Activated naive CD8-positive, alpha-beta T cell treated with anti-CD3 and anti-CD28 coated beads for 36 hours (primary cell): ENCODE results near the gene MARK3. TPM values are rescaled to one million over a fixed set of nuclear protein-coding genes. Genes with fewer than 3 reads are reported as not detected.
A peak's percentile ranks its signal among the peaks of the same experiment; 100 is the strongest.
"Not testable (repeated sequence)": the region's sequence is repeated elsewhere in the genome, so short reads cannot be mapped to it uniquely, and the experiment has no call there.

Experiments
- DNase-seq: peaks from one replicate; pipeline ENCODE4 v3.0.0; 2021
- H3K27ac Mint-ChIP-seq: one replicate; pipeline ENCODE4 v1.8.0; 2022; ENCODE audit warnings: mild to moderate bottlenecking, moderate library complexity, mixed read lengths
- H3K27me3 Mint-ChIP-seq: one replicate; pipeline ENCODE4 v1.8.0; 2022; ENCODE audit warnings: mild to moderate bottlenecking, mixed read lengths
- H3K36me3 Mint-ChIP-seq: one replicate; pipeline ENCODE4 v1.8.0; 2021; ENCODE audit warnings: mild to moderate bottlenecking, mixed read lengths
- H3K4me1 Mint-ChIP-seq: one replicate; pipeline ENCODE4 v1.8.0; 2021; ENCODE audit warnings: mixed read lengths
- H3K4me3 Mint-ChIP-seq: one replicate; pipeline ENCODE4 v1.8.0; 2022; ENCODE audit warnings: mild to moderate bottlenecking, moderate library complexity, mixed read lengths
- H3K9me3 Mint-ChIP-seq: one replicate; pipeline ENCODE4 v1.8.0; 2022; ENCODE audit warnings: mixed read lengths
- total RNA-seq, 2 experiments: library from RNA; stranded (reverse); gene quantifications; one replicate each; pipeline ENCODE4 v1.2.3, GENCODE V29; 2021

The MARK3 gene
- total RNA-seq, 2 experiments from 2014 or later = 71.0 to 74.3 TPM

GRCh38 chr14:103522649-103523574 lies 137.7 kb downstream of the MARK3 start, which contains the start of gene CKB:
Gene CKB (minus strand): TSS chr14:103522830. CDS start chr14:103522493, 337 bp downstream.
- DNase-seq = no peak
- H3K27ac Mint-ChIP-seq = no peak within 1 kb of the TSS

GRCh38 chr14:103523575-103523954 lies 138.3 kb downstream of the MARK3 start:
- peaks cover 13% of the 10 kb centered on the region for H3K27me3 Mint-ChIP-seq
- no peak overlapping the region for H3K4me3 Mint-ChIP-seq
- no peaks in the 10 kb centered on the region for H3K9me3 Mint-ChIP-seq
- H3K36me3 Mint-ChIP-seq = no peaks in the 10 kb centered on the region
- H3K4me1 Mint-ChIP-seq = peaks cover 24% of the 10 kb centered on the region
- no peak overlapping the region for H3K27ac Mint-ChIP-seq
- no peak for DNase-seq

More at GRCh38 chr14:103522649-103523574, 137.7 kb downstream of the MARK3 start, which contains the start of gene CKB:
- H3K27me3 Mint-ChIP-seq = peaks cover 13% of the 10 kb centered on the region
- H3K4me1 Mint-ChIP-seq = peaks cover 21% of the 10 kb centered on the region
- peak within 1 kb of the TSS; percentile 34 for H3K4me3 Mint-ChIP-seq
- H3K9me3 Mint-ChIP-seq = no peaks in the 10 kb centered on the region
- no peaks in the 10 kb centered on the region for H3K36me3 Mint-ChIP-seq

GRCh38 chr14:103524002-103524935 lies 139.1 kb downstream of the MARK3 start:
- peaks cover 13% of the 10 kb centered on the region for H3K27me3 Mint-ChIP-seq
- no peaks in the 10 kb centered on the region for H3K9me3 Mint-ChIP-seq
- DNase-seq = no peak
- no peak overlapping the region for H3K27ac Mint-ChIP-seq
- no peaks in the 10 kb centered on the region for H3K36me3 Mint-ChIP-seq
- peaks cover 20% of the 10 kb centered on the region for H3K4me1 Mint-ChIP-seq
- H3K4me3 Mint-ChIP-seq = no peak overlapping the region

GRCh38 chr14:103525430-103526246 lies 140.4 kb downstream of the MARK3 start:
- H3K27me3 Mint-ChIP-seq = peaks cover 13% of the 10 kb centered on the region
- not testable (repeated sequence) for H3K4me3 Mint-ChIP-seq, H3K36me3 Mint-ChIP-seq, H3K9me3 Mint-ChIP-seq, H3K27ac Mint-ChIP-seq, DNase-seq
- H3K4me1 Mint-ChIP-seq = peaks cover 22% of the 10 kb centered on the region

- H3K27me3 Mint-ChIP-seq = peaks cover 13% of the 10 kb centered on the region
- H3K27ac Mint-ChIP-seq = no peak overlapping the region
- no peak for DNase-seq
- peaks cover 29% of the 10 kb centered on the region for H3K4me1 Mint-ChIP-seq
- H3K36me3 Mint-ChIP-seq = peaks cover 9% of the 10 kb centered on the region
- no peaks in the 10 kb centered on the region for H3K9me3 Mint-ChIP-seq
- no peak overlapping the region for H3K4me3 Mint-ChIP-seq
Observed at GRCh38 chr14:103526247-103526913, 141.2 kb downstream of the MARK3 start.

- Mint-ChIP-seq H3K36me3 (peaks cover 12% of the 10 kb centered on the region), H3K27ac (no peak overlapping the region), H3K9me3 (no peaks in the 10 kb centered on the region), H3K4me3 (no peak overlapping the region), H3K27me3 (peaks cover 13% of the 10 kb centered on the region), H3K4me1 (peaks cover 29% of the 10 kb centered on the region)
- no peak for DNase-seq
Observed at GRCh38 chr14:103526914-103527248, 141.7 kb downstream of the MARK3 start.

- Mint-ChIP-seq H3K36me3 (peaks cover 12% of the 10 kb centered on the region), H3K27me3 (peaks cover 13% of the 10 kb centered on the region), H3K9me3 (no peaks in the 10 kb centered on the region), H3K4me3 (peak overlapping the region; percentile 66), H3K27ac (peak overlapping the region; percentile 73), H3K4me1 (peaks cover 29% of the 10 kb centered on the region)
- DNase-seq = peak; percentile 52
Observed at GRCh38 chr14:103527408-103528145, 142.4 kb downstream of the MARK3 start.

GRCh38 chr14:103528146-103528586 lies 143.0 kb downstream of the MARK3 start:
- H3K27ac Mint-ChIP-seq = peak overlapping the region; percentile 95
- peak overlapping the region; percentile 98 for H3K4me3 Mint-ChIP-seq
- no peak for DNase-seq
- H3K9me3 Mint-ChIP-seq = no peaks in the 10 kb centered on the region
- peaks cover 12% of the 10 kb centered on the region for H3K27me3 Mint-ChIP-seq
- peaks cover 29% of the 10 kb centered on the region for H3K4me1 Mint-ChIP-seq
- H3K36me3 Mint-ChIP-seq = peaks cover 12% of the 10 kb centered on the region

- Mint-ChIP-seq H3K36me3 (peaks cover 12% of the 10 kb centered on the region), H3K4me3 (peak within 1 kb of the TSS; percentile 98), H3K27ac (peak within 1 kb of the TSS; percentile 96)
Observed at GRCh38 chr14:103528587-103529382, 143.6 kb downstream of the MARK3 start, which contains the start of gene TRMT61A. Gene TRMT61A (plus strand): TSS chr14:103529196. CDS start chr14:103529979, 783 bp downstream.

GRCh38 chr14:103529383-103530365 lies 144.5 kb downstream of the MARK3 start:
- H3K27ac Mint-ChIP-seq = peak overlapping the region; percentile 96
- H3K27me3 Mint-ChIP-seq = no peaks in the 10 kb centered on the region
- H3K4me3 Mint-ChIP-seq = peak overlapping the region; percentile 98
- H3K4me1 Mint-ChIP-seq = peaks cover 29% of the 10 kb centered on the region
- no peaks in the 10 kb centered on the region for H3K9me3 Mint-ChIP-seq
- H3K36me3 Mint-ChIP-seq = peaks cover 12% of the 10 kb centered on the region
- DNase-seq = no peak

More at GRCh38 chr14:103528587-103529382, 143.6 kb downstream of the MARK3 start, which contains the start of gene TRMT61A:
- Mint-ChIP-seq H3K9me3 (no peaks in the 10 kb centered on the region), H3K27me3 (peaks cover 6% of the 10 kb centered on the region), H3K4me1 (peaks cover 29% of the 10 kb centered on the region)
- peak; percentile 73 for DNase-seq

- no peaks in the 10 kb centered on the region for H3K27me3 Mint-ChIP-seq
- H3K36me3 Mint-ChIP-seq = peaks cover 12% of the 10 kb centered on the region
- no peaks in the 10 kb centered on the region for H3K9me3 Mint-ChIP-seq
- DNase-seq = no peak
- H3K4me3 Mint-ChIP-seq = peak overlapping the region; percentile 98
- H3K27ac Mint-ChIP-seq = no peak overlapping the region
- peaks cover 29% of the 10 kb centered on the region for H3K4me1 Mint-ChIP-seq
Observed at GRCh38 chr14:103530390-103530789, 145.2 kb downstream of the MARK3 start.

- Mint-ChIP-seq H3K9me3 (no peaks in the 10 kb centered on the region), H3K27ac (no peak overlapping the region), H3K36me3 (peaks cover 12% of the 10 kb centered on the region), H3K4me3 (peak overlapping the region; percentile 98), H3K4me1 (peaks cover 29% of the 10 kb centered on the region), H3K27me3 (no peaks in the 10 kb centered on the region)
- no peak for DNase-seq
Observed at GRCh38 chr14:103530831-103531230, 145.6 kb downstream of the MARK3 start.
